ENCODE data around the gene SUMO3. TPM values are rescaled to one million over a fixed set of nuclear protein-coding genes. Genes with fewer than 3 reads are reported as not detected.

SUMO3 gene
- polyA plus RNA-seq, 1 of the 3 experiments (the other 2 are of a cell fraction), result 125 TPM

GRCh38 chr21:44858291-44858690 is 40.4 kb upstream of the SUMO3 start:
- Histone ChIP-seq H4K20me1 (ENCODE audit: insufficient read depth) (peaks cover 99% of the 10 kb centered on the region), H3F3A (replicated peaks; ENCODE audit: insufficient read depth) (no peaks in the 10 kb centered on the region), H3K27me3 (ENCODE audit: insufficient read depth) (no peaks in the 10 kb centered on the region), H3K4me3 (ENCODE audit: low read depth in 2 of 2, low read length in 1 of 2) (no peak overlapping the region), H3K79me2 (ENCODE audit: insufficient read depth) (peaks cover 98% of the 10 kb centered on the region), H3K4me2 (no peak overlapping the region), H2AFZ (ENCODE audit: low read depth) (no peak overlapping the region), H3K36me3 (replicated peaks in 1 of 2; ENCODE audit: control insufficient read depth in 1 of 2, insufficient read depth in 2 of 2, low read length in 1 of 2) (peaks cover 38 to 78% of the 10 kb centered on the region in 2 experiments), H3K4me1 (ENCODE audit: control insufficient read depth in 1 of 2, insufficient read depth in 2 of 2, low read depth in 1 of 2, low read length in 1 of 2) (no peaks in the 10 kb centered on the region), H3K27ac (ENCODE audit: low read depth in 2 of 2, low read length in 1 of 2) (no peak overlapping the region), H3K9ac (no peak overlapping the region), H3K9me2 (no peaks in the 10 kb centered on the region), H3K9me3 (no peaks in the 10 kb centered on the region)
- TF ChIP-seq RCOR1 (IDR thresholded peaks at IDR 0.05; ENCODE audit: low read length) (no peak), NRF1 (IDR thresholded peaks at IDR 0.05; ENCODE audit: low read depth, low read length) (no peak), YY1 (IDR thresholded peaks at IDR 0.05; ENCODE audit: low read depth) (no peak), TCF12 (IDR thresholded peaks at IDR 0.05) (no peak), RAD21 (IDR thresholded peaks at IDR 0.05; ENCODE audit: low read length) (no peak)
- no peak for DNase-seq
- CTCF ChIA-PET, result interaction anchor here (1.0 to 1.2 kb wide), 2 partner anchors 14 to 34 kb away, joined by 3 read pairs; no protein-coding TSS in a partner anchor
- WGBS (ENCODE audit: low lambda C conversion rate), result 86% methylated on average over 7 of the region's 15 CpGs
- POLR2A ChIA-PET, result no interaction called here

DNA sequence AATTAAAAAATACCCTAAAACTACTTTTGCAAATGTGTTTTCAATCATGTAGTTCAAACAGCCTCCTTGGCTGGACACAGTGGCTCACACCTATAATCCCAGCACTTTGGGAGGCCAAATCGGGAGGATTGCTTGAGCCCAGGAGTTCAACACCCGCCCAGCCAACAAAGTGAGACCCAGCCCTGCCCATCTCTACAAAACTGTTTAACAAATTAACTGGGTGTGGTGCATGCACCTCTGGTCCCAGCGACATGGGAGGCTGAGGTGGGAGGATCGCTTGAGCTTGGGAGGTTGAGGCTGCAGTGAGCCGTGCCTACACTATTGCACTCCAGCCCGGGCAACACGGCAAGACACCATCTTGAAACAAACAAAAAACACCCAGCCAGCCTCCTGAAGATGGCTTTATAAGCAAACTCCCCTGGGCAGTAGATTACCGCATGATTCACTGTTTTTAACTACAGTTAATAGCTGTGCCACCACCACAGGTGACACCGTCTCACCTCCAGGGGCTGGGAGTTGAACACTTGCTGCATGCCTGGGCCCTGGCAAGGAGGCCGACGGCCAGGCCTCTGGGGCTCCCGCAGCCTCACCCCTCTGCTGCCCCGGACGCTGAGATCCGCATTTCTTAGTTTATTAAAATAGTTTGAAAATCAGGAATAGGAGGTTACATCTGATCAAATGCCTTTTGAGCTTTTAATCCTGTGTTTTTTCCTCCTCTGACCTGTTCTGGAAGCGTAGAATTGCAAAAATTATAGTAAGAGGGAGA is 39.4 kb upstream of the SUMO3 start:
- Histone ChIP-seq H3K79me2 (ENCODE audit: insufficient read depth) (peaks cover 97% of the 10 kb centered on the region), H2AFZ (ENCODE audit: low read depth) (no peak overlapping the region), H4K20me1 (ENCODE audit: insufficient read depth) (peaks cover 100% of the 10 kb centered on the region), H3K9me3 (no peaks in the 10 kb centered on the region), H3K36me3 (replicated peaks in 1 of 2; ENCODE audit: control insufficient read depth in 1 of 2, insufficient read depth in 2 of 2, low read length in 1 of 2) (peaks cover 39 to 79% of the 10 kb centered on the region in 2 experiments), H3K4me3 (ENCODE audit: low read depth in 2 of 2, low read length in 1 of 2) (no peak overlapping the region), H3K4me1 (ENCODE audit: control insufficient read depth in 1 of 2, insufficient read depth in 2 of 2, low read depth in 1 of 2, low read length in 1 of 2) (no peaks in the 10 kb centered on the region), H3K4me2 (no peak overlapping the region), H3F3A (replicated peaks; ENCODE audit: insufficient read depth) (no peaks in the 10 kb centered on the region), H3K27ac (ENCODE audit: low read depth in 2 of 2, low read length in 1 of 2) (no peak overlapping the region), H3K27me3 (ENCODE audit: insufficient read depth) (no peaks in the 10 kb centered on the region), H3K9me2 (no peaks in the 10 kb centered on the region), H3K9ac (no peak overlapping the region)
- WGBS (ENCODE audit: low lambda C conversion rate), result 92% methylated on average over 16 of the region's 16 CpGs
- TF ChIP-seq PBX3 (IDR thresholded peaks at IDR 0.05) (no peak), ELF1 (IDR thresholded peaks at IDR 0.05) (no peak), ZBTB33 (IDR thresholded peaks at IDR 0.05; ENCODE audit: borderline replicate concordance, low read depth) (no peak)
- DNase-seq, result no peak
- POLR2A ChIA-PET, result interaction anchor here (0.5 kb wide), 1 partner anchor 45 kb away, joined by 3 read pairs; no protein-coding TSS in a partner anchor
- CTCF ChIA-PET, result interaction anchor here (0.6 to 1.3 kb wide), 4 partner anchors 15 to 57 kb away, joined by 3 read pairs; no protein-coding TSS in a partner anchor

Measured in SK-N-SH (cell line).